Measurements from ENCODE around the gene ETV6.

- TF ChIP-seq SP4 (IDR thresholded peaks at IDR 0.05; ENCODE audit: low read length) (no peak), NRF1 (IDR thresholded peaks at IDR 0.05; ENCODE audit: low read depth, low read length) (no peak), POLR2AphosphoS5 (IDR thresholded peaks at IDR 0.05; ENCODE audit: low read depth, low read length) (no peak), SP2 (IDR thresholded peaks at IDR 0.05; ENCODE audit: low read length) (no peak), SRF (IDR thresholded peaks at IDR 0.05; ENCODE audit: low read depth, low read length) (no peak)
- TF ChIP-seq, protein P1, sequence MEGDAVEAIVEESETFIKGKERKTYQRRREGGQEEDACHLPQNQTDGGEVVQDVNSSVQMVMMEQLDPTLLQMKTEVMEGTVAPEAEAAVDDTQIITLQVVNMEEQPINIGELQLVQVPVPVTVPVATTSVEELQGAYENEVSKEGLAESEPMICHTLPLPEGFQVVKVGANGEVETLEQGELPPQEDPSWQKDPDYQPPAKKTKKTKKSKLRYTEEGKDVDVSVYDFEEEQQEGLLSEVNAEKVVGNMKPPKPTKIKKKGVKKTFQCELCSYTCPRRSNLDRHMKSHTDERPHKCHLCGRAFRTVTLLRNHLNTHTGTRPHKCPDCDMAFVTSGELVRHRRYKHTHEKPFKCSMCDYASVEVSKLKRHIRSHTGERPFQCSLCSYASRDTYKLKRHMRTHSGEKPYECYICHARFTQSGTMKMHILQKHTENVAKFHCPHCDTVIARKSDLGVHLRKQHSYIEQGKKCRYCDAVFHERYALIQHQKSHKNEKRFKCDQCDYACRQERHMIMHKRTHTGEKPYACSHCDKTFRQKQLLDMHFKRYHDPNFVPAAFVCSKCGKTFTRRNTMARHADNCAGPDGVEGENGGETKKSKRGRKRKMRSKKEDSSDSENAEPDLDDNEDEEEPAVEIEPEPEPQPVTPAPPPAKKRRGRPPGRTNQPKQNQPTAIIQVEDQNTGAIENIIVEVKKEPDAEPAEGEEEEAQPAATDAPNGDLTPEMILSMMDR (IDR thresholded peaks at IDR 0.05; ENCODE audit: control extremely low read depth in 1 of 3, insufficient read depth in 1 of 3, low read depth in 1 of 3, low read length in 3 of 3), result no peak
Measured at GRCh38 chr12:11676052-11676451, 26.6 kb downstream of the ETV6 start.

All from H1 (cell line).